WTC11 (cell line): ENCODE measurements around the gene SDF2L1. TPM values are rescaled to one million over a fixed set of nuclear protein-coding genes. Genes with fewer than 3 reads are reported as not detected.
"Not testable (repeated sequence)": the region's sequence is repeated elsewhere in the genome, so short reads cannot be mapped to it uniquely, and the experiment has no call there.

ENCODE experiments used
- ATAC-seq: fragments of 200-7000 bp; cut with Tn5 transposase; 2 replicates; pipeline ENCODE4 v1.10.0; 2021; ENCODE audit warnings: mild to moderate bottlenecking, moderate library complexity
- CTCF ChIA-PET: fragments of 300-600 bp; sonication (Branson Sonifier 250); formaldehyde crosslinking; loops from one replicate; lab custom pipeline; 2021; ENCODE audit warnings: antibody characterized with exemption; lab: Charles Lee
- POLR2A ChIA-PET: fragments of 350-600 bp; sonication (Branson Sonifier 250); formaldehyde crosslinking; loops from one replicate; lab custom pipeline; 2021; ENCODE audit warnings: antibody characterized with exemption; lab: Charles Lee
- DNase-seq: peaks from one replicate; pipeline ENCODE4 v3.0.0; 2021; ENCODE audit warnings: low spot score
- H3K27ac Mint-ChIP-seq: 2 replicates; pipeline ENCODE4 v1.8.0; 2021; ENCODE audit warnings: mixed read lengths
- H3K27me3 Mint-ChIP-seq: 2 replicates; pipeline ENCODE4 v1.8.0; 2021; ENCODE audit warnings: low read depth, mild to moderate bottlenecking, moderate library complexity, mixed read lengths
- H3K36me3 Mint-ChIP-seq: 2 replicates; pipeline ENCODE4 v1.8.0; 2021; ENCODE audit warnings: mixed read lengths
- H3K4me1 Mint-ChIP-seq: 2 replicates; pipeline ENCODE4 v1.8.0; 2022; ENCODE audit warnings: mixed read lengths
- H3K4me3 Mint-ChIP-seq: 2 replicates; pipeline ENCODE4 v1.8.0; 2021; ENCODE audit warnings: mild to moderate bottlenecking, moderate library complexity, mixed read lengths
- H3K9me3 Mint-ChIP-seq: 2 replicates; pipeline ENCODE4 v1.8.0; 2021; ENCODE audit warnings: mixed read lengths
- CBFB ChIP-seq: sonication (generic); formaldehyde crosslinking; IDR thresholded peaks from 2 replicates; pipeline ENCODE4 v1.8.1; 2022; ENCODE audit warnings: mild to moderate bottlenecking, low read depth, missing genetic modification reagents
- CREB1 ChIP-seq: sonication (generic); formaldehyde crosslinking; IDR thresholded peaks from 2 replicates; pipeline ENCODE4 v1.8.0; 2023; ENCODE audit warnings: mild to moderate bottlenecking, missing genetic modification reagents
- ERG ChIP-seq: fragments of 250-450 bp; sonication (Bioruptor Pico); IDR thresholded peaks from 2 replicates; pipeline ENCODE4 v1.8.0; 2021; ENCODE audit warnings: mild to moderate bottlenecking
- GABPB1 ChIP-seq: sonication (generic); formaldehyde crosslinking; IDR thresholded peaks from 2 replicates; pipeline ENCODE4 v1.8.1; 2023; ENCODE audit warnings: mild to moderate bottlenecking, missing genetic modification reagents
- HMGA2 ChIP-seq: fragments of 250-450 bp; sonication (Bioruptor Pico); IDR thresholded peaks from 2 replicates; pipeline ENCODE4 v1.4.0; 2021; ENCODE audit warnings: mild to moderate bottlenecking, moderate library complexity
- IRF2 ChIP-seq: sonication (generic); formaldehyde crosslinking; IDR thresholded peaks from 2 replicates; pipeline ENCODE4 v1.8.0; 2022; ENCODE audit warnings: low read depth, missing genetic modification reagents, borderline replicate concordance
- PRRX2 ChIP-seq: fragments of 250-450 bp; sonication (Bioruptor Pico); IDR thresholded peaks from 2 replicates; pipeline ENCODE4 v1.8.0; 2021; ENCODE audit warnings: mild to moderate bottlenecking
- TCF7 ChIP-seq: sonication (generic); formaldehyde crosslinking; IDR thresholded peaks from 2 replicates; pipeline ENCODE4 v1.8.0; 2022; ENCODE audit warnings: mild to moderate bottlenecking, low read depth, missing genetic modification reagents, moderate library complexity
- USF1 ChIP-seq: sonication (generic); formaldehyde crosslinking; IDR thresholded peaks from 2 replicates; pipeline ENCODE4 v1.8.0; 2022; ENCODE audit warnings: mild to moderate bottlenecking, missing genetic modification reagents
- ZNF138 ChIP-seq: sonication (generic); formaldehyde crosslinking; conservative IDR thresholded peaks from 2 replicates; pipeline ENCODE4 v1.8.1; 2022; ENCODE audit warnings: mild to moderate bottlenecking, moderate library complexity, missing genetic modification reagents
- ZNF219 ChIP-seq: sonication (generic); formaldehyde crosslinking; IDR thresholded peaks from 2 replicates; pipeline ENCODE4 v1.8.0; 2023; ENCODE audit warnings: missing genetic modification reagents, mild to moderate bottlenecking, borderline replicate concordance
- ZNF232 ChIP-seq: sonication (generic); formaldehyde crosslinking; IDR thresholded peaks from 2 replicates; pipeline ENCODE4 v1.8.0; 2022; ENCODE audit warnings: mild to moderate bottlenecking, missing genetic modification reagents
- ZNF263 ChIP-seq: sonication (generic); formaldehyde crosslinking; IDR thresholded peaks from 2 replicates; pipeline ENCODE4 v1.8.1; 2022; ENCODE audit warnings: low read depth, mild to moderate bottlenecking, moderate library complexity, missing genetic modification reagents
- ZNF281 ChIP-seq: sonication (generic); formaldehyde crosslinking; IDR thresholded peaks from 2 replicates; pipeline ENCODE4 v1.8.0; 2023; ENCODE audit warnings: mild to moderate bottlenecking, missing genetic modification reagents
- ZNF317 ChIP-seq: sonication (generic); formaldehyde crosslinking; IDR thresholded peaks from 2 replicates; pipeline ENCODE4 v1.8.1; 2023; ENCODE audit warnings: low read depth, mild to moderate bottlenecking, moderate library complexity, missing genetic modification reagents, borderline replicate concordance
- ZNF512 ChIP-seq: sonication (generic); formaldehyde crosslinking; IDR thresholded peaks from 2 replicates; pipeline ENCODE4 v1.8.1; 2022; ENCODE audit warnings: missing genetic modification reagents, borderline replicate concordance
- ZSCAN18 ChIP-seq: fragments of 250-450 bp; sonication (Bioruptor Pico); IDR thresholded peaks from 2 replicates; pipeline ENCODE4 v2.1.2; 2022; ENCODE audit warnings: mild to moderate bottlenecking, moderate library complexity
- total RNA-seq: library from RNA; stranded (reverse); gene quantifications from 3 replicates; pipeline ENCODE4 v1.2.3, GENCODE V29; 2021
- TF ChIP-seq, protein P1 (sequence below): sonication (generic); formaldehyde crosslinking; IDR thresholded peaks from 2 replicates; pipeline ENCODE4 v1.8.0; 2023; ENCODE audit warnings: missing genetic modification reagents, mild to moderate bottlenecking, borderline replicate concordance

Gene SDF2L1
- total RNA-seq, 1 experiment from 2014 or later: 73.6 TPM

DNA sequence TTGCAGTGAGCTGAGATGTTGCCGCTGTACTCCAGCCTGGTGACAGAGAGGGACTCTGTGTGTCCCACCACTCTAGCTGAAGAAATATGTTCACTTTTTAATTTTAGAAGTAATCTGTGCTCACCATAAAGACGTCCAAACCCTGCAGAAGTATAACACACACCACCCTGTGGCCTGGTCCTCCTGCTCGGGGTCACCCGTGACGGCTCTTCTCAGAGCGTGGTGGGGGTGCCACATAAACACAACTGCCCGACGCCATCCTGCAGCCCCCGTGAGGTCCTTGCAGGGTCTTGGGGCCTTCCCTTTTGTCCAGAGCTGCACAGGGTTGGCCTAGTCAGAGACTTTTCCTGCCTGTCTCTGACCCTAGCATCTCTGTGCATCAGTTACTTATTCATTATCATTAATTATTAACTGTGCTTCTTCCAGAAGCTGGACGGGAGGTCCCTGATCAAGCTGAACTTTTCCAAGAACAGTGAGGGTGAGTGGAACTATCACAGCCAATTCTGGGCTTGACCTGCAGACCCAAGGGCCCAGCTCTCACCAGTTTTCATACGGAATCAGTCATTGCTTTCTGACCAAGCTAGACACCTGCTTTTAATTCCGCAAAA lies 32.6 kb downstream of the SDF2L1 start:
- ChIA-PET CTCF (no interaction called here), POLR2A (no interaction called here)
- no peak for DNase-seq
- no peaks in the 10 kb centered on the region for H3K9me3 Mint-ChIP-seq
- ATAC-seq: no peak
- no peak for TF ChIP-seq IRF2 (CRISPR knock-in tag)
- TF ChIP-seq CBFB: no peak
- no peak for TF ChIP-seq ZNF263 (CRISPR knock-in tag)
- no peak for TF ChIP-seq ZNF138 (CRISPR knock-in tag)
- no peak for TF ChIP-seq ZNF281 (CRISPR knock-in tag)
- no peak for TF ChIP-seq TCF7 (CRISPR knock-in tag)
- no peak for TF ChIP-seq ZNF317
- TF ChIP-seq, protein P1, sequence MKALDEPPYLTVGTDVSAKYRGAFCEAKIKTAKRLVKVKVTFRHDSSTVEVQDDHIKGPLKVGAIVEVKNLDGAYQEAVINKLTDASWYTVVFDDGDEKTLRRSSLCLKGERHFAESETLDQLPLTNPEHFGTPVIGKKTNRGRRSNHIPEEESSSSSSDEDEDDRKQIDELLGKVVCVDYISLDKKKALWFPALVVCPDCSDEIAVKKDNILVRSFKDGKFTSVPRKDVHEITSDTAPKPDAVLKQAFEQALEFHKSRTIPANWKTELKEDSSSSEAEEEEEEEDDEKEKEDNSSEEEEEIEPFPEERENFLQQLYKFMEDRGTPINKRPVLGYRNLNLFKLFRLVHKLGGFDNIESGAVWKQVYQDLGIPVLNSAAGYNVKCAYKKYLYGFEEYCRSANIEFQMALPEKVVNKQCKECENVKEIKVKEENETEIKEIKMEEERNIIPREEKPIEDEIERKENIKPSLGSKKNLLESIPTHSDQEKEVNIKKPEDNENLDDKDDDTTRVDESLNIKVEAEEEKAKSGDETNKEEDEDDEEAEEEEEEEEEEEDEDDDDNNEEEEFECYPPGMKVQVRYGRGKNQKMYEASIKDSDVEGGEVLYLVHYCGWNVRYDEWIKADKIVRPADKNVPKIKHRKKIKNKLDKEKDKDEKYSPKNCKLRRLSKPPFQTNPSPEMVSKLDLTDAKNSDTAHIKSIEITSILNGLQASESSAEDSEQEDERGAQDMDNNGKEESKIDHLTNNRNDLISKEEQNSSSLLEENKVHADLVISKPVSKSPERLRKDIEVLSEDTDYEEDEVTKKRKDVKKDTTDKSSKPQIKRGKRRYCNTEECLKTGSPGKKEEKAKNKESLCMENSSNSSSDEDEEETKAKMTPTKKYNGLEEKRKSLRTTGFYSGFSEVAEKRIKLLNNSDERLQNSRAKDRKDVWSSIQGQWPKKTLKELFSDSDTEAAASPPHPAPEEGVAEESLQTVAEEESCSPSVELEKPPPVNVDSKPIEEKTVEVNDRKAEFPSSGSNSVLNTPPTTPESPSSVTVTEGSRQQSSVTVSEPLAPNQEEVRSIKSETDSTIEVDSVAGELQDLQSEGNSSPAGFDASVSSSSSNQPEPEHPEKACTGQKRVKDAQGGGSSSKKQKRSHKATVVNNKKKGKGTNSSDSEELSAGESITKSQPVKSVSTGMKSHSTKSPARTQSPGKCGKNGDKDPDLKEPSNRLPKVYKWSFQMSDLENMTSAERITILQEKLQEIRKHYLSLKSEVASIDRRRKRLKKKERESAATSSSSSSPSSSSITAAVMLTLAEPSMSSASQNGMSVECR (CRISPR knock-in tag): no peak
- TF ChIP-seq HMGA2 (CRISPR knock-in tag): no peak
- TF ChIP-seq PRRX2 (CRISPR knock-in tag): no peak
- no peak for TF ChIP-seq ZNF512 (CRISPR knock-in tag)
- no peak for TF ChIP-seq CREB1 (CRISPR knock-in tag)
- TF ChIP-seq USF1: no peak
- H3K4me3 Mint-ChIP-seq: no peak overlapping the region
- H3K36me3 Mint-ChIP-seq: peaks cover 74% of the 10 kb centered on the region
- H3K27me3 Mint-ChIP-seq: no peaks in the 10 kb centered on the region
- no peak overlapping the region for H3K27ac Mint-ChIP-seq
- H3K4me1 Mint-ChIP-seq: no peaks in the 10 kb centered on the region

- ATAC-seq (no peak), DNase-seq (no peak)
- Mint-ChIP-seq H3K4me1 (no peaks in the 10 kb centered on the region), H3K27me3 (no peaks in the 10 kb centered on the region), H3K36me3 (peaks cover 62% of the 10 kb centered on the region), H3K27ac (no peak overlapping the region), H3K9me3 (no peaks in the 10 kb centered on the region), H3K4me3 (no peak overlapping the region)
- ChIA-PET POLR2A (no interaction called here), CTCF (no interaction called here)
- TF ChIP-seq ERG (CRISPR knock-in tag): no peak
- TF ChIP-seq GABPB1 (CRISPR knock-in tag): peak; percentile 42; the same call in 1 of the 2 replicates
- no peak for TF ChIP-seq ZNF232 (CRISPR knock-in tag)
- TF ChIP-seq ZNF219 (CRISPR knock-in tag): no peak
- TF ChIP-seq ZSCAN18 (CRISPR knock-in tag): no peak
Measured at GRCh38 chr22:21677606-21678443, 35.7 kb downstream of the SDF2L1 start.

DNA sequence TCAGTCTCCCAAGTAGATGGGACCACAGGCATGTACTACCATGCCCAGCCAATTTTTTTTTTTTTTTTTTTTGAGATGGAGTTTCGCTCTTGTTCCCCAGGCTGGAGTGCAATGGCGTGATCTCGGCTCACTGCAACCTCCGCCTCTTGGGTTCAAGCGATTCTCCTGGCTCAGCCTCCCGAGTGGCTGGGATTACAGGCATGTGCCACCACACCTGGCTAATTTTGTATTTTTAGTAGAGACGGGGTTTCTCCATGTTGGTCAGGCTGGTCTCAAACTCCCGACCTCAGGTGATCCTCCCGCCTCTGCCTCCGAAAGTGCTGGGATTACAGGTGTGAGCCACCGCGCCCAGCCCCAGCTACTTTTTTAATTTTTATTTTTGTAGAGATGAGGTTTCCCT lies 36.7 kb downstream of the SDF2L1 start:
- H3K27me3 Mint-ChIP-seq, POLR2A ChIA-PET, H3K27ac Mint-ChIP-seq, H3K4me3 Mint-ChIP-seq, ATAC-seq, H3K4me1 Mint-ChIP-seq, CTCF ChIA-PET, H3K9me3 Mint-ChIP-seq, DNase-seq: not testable (repeated sequence)
- H3K36me3 Mint-ChIP-seq: peaks cover 56% of the 10 kb centered on the region
